Fibroblast of gingiva (primary cell): ENCODE results near the gene ATIC.

ENCODE experiments used
- DNase-seq: peaks from one replicate; pipeline ENCODE4 v3.0.0-alpha.2; 2011; ENCODE audit warnings: low read depth

Gene ATIC

DNA sequence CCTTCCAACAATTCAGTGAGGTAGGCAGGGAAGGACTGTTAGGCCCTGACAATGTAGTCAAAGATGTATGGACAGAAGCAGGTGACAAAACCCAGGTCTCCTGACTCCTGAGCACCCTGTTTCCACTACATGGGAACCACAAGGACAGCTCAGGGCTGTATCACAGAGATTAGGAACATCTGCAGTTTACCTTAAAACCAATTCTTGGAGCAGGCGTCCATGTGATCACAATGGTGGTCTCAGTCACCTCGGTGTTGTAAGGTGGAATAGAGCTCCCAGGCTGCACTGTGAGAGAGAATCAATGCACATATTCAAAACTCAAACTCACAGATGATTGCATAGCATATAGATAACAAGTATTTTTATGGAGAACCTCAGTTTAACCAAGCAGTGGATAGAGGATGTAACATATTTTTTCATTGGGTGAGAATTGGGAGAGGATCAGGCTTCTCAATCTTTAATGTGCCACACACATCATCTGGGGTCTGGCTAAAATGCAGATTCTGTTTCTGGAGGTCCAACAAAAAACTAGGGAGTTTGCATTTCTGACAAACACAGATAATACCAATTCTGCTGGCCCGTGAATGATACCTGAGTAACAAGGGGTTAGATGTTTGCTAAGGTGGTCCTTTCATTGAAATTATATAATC, 87.3 kb downstream of the ATIC start:
- no peak for DNase-seq
